ENCODE data around the gene TRPC4. TPM values are rescaled to one million over a fixed set of nuclear protein-coding genes. Genes with fewer than 3 reads are reported as not detected.

TRPC4 gene
- total and polyA plus RNA-seq, 2 donors (not counting 1 experiment from before 2014, with no cell fraction given): not detected

- Mint-ChIP-seq H3K4me3 (no peak overlapping the region), H3K27me3 (no peaks in the 10 kb centered on the region), H3K27ac (no peak overlapping the region), H3K4me1 (no peaks in the 10 kb centered on the region), H3K9me3 (ENCODE audit: insufficient read depth) (no peaks in the 10 kb centered on the region)
- ATAC-seq (ENCODE audit: low read depth): no peak
- CTCF ChIA-PET: no interaction called here
- no peaks in the 10 kb centered on the region for H4K20me1 ChIP-seq (ENCODE audit: control insufficient read depth, insufficient read depth, low read length, poor library complexity, severe bottlenecking)
- no peaks in the 10 kb centered on the region for H3K36me3 ChIP-seq (replicated peaks in 1 of 2; ENCODE audit: control extremely low read depth in 1 of 2, control insufficient read depth in 1 of 2, extremely low read depth in 1 of 2, insufficient read depth in 2 of 2, low read length in 1 of 2)
- no peak overlapping the region for H3K4me3 ChIP-seq (ENCODE audit: control extremely low read depth in 1 of 5, extremely low read depth in 1 of 5, insufficient read depth in 1 of 5, low read depth in 2 of 5, low read length in 4 of 5)
- POLR2A ChIA-PET: no interaction called here
- no peaks in the 10 kb centered on the region for H3K4me1 ChIP-seq (ENCODE audit: control insufficient read depth in 2 of 2, insufficient read depth in 2 of 2, low read length in 2 of 2)
- H3K79me2 ChIP-seq (ENCODE audit: control insufficient read depth, insufficient read depth, low read length): no peaks in the 10 kb centered on the region
- no peaks in the 10 kb centered on the region for H3K27me3 ChIP-seq (replicated peaks in 1 of 4; ENCODE audit: control extremely low read depth in 1 of 4, control insufficient read depth in 3 of 4, insufficient read depth in 4 of 4, low read length in 3 of 4)
- H2AFZ ChIP-seq (ENCODE audit: insufficient read depth, low read depth, low read length, poor library complexity, severe bottlenecking): no peak overlapping the region
- intact Hi-C loops (cut with micrococcal nuclease): no loop called here
- H3K4me2 ChIP-seq (replicated peaks; ENCODE audit: low read depth, low read length, poor library complexity, severe bottlenecking): no peak overlapping the region
- H3K9me3 ChIP-seq (ENCODE audit: control extremely low read depth in 1 of 3, control insufficient read depth in 2 of 3, insufficient read depth in 1 of 3, low read length in 2 of 3): no peaks in the 10 kb centered on the region
- H3K27ac ChIP-seq (ENCODE audit: low read length in 2 of 2): no peak overlapping the region
- TF ChIP-seq EZH2 (IDR thresholded peaks at IDR 0.05; ENCODE audit: borderline replicate concordance, insufficient read depth, low read depth, low read length, poor library complexity, severe bottlenecking): no peak
- no peak for TF ChIP-seq CTCF (IDR thresholded peaks at IDR 0.05)
- no peak overlapping the region for H3K9ac ChIP-seq (ENCODE audit: low read length)
- no peak for DNase-seq
- no CpG with 5 or more reads among the region's 2 CpGs for WGBS (ENCODE audit: insufficient coverage)
Observed at GRCh38 chr13:37769545-37769944, 100.0 kb downstream of the TRPC4 start.

- CTCF ChIA-PET: no interaction called here
- POLR2A ChIA-PET: no interaction called here
Observed at GRCh38 chr13:37769078-37769477, 100.5 kb downstream of the TRPC4 start.

More at GRCh38 chr13:37769078-37769477, 100.5 kb downstream of the TRPC4 start:
- intact Hi-C loops (cut with micrococcal nuclease): no loop called here
- no peaks in the 10 kb centered on the region for H3K36me3 ChIP-seq (replicated peaks in 1 of 2; ENCODE audit: control extremely low read depth in 1 of 2, control insufficient read depth in 1 of 2, extremely low read depth in 1 of 2, insufficient read depth in 2 of 2, low read length in 1 of 2)
- H3K27ac ChIP-seq (ENCODE audit: low read length in 2 of 2): no peak overlapping the region
- no peaks in the 10 kb centered on the region for H3K4me1 Mint-ChIP-seq
- TF ChIP-seq EZH2 (IDR thresholded peaks at IDR 0.05; ENCODE audit: borderline replicate concordance, insufficient read depth, low read depth, low read length, poor library complexity, severe bottlenecking) (no peak), CTCF (IDR thresholded peaks at IDR 0.05) (no peak)
- H3K9ac ChIP-seq (ENCODE audit: low read length): no peak overlapping the region
- WGBS (ENCODE audit: insufficient coverage): no CpG with 5 or more reads among the region's 2 CpGs
- H3K79me2 ChIP-seq (ENCODE audit: control insufficient read depth, insufficient read depth, low read length): no peaks in the 10 kb centered on the region
- H4K20me1 ChIP-seq (ENCODE audit: control insufficient read depth, insufficient read depth, low read length, poor library complexity, severe bottlenecking): no peaks in the 10 kb centered on the region
- no peak for ATAC-seq (ENCODE audit: low read depth)
- H3K4me1 ChIP-seq (ENCODE audit: control insufficient read depth in 2 of 2, insufficient read depth in 2 of 2, low read length in 2 of 2): no peaks in the 10 kb centered on the region
- H3K9me3 Mint-ChIP-seq (ENCODE audit: insufficient read depth): no peaks in the 10 kb centered on the region
- H3K9me3 ChIP-seq (ENCODE audit: control extremely low read depth in 1 of 3, control insufficient read depth in 2 of 3, insufficient read depth in 1 of 3, low read length in 2 of 3): no peaks in the 10 kb centered on the region
- H3K27me3 ChIP-seq (replicated peaks in 1 of 4; ENCODE audit: control extremely low read depth in 1 of 4, control insufficient read depth in 3 of 4, insufficient read depth in 4 of 4, low read length in 3 of 4): no peaks in the 10 kb centered on the region
- no peak overlapping the region for H3K4me3 Mint-ChIP-seq
- H3K27ac Mint-ChIP-seq: no peak overlapping the region
- no peak overlapping the region for H2AFZ ChIP-seq (ENCODE audit: insufficient read depth, low read depth, low read length, poor library complexity, severe bottlenecking)
- no peak overlapping the region for H3K4me3 ChIP-seq (ENCODE audit: control extremely low read depth in 1 of 5, extremely low read depth in 1 of 5, insufficient read depth in 1 of 5, low read depth in 2 of 5, low read length in 4 of 5)
- H3K27me3 Mint-ChIP-seq: no peaks in the 10 kb centered on the region
- DNase-seq: no peak
- H3K4me2 ChIP-seq (replicated peaks; ENCODE audit: low read depth, low read length, poor library complexity, severe bottlenecking): no peak overlapping the region
